ENCODE results near the gene PRICKLE4. TPM values are rescaled to one million over a fixed set of nuclear protein-coding genes. Genes with fewer than 3 reads are reported as not detected.

PRICKLE4 gene
- total and polyA plus RNA-seq, 2 experiments from 2014 or later = 9.3 to 22.5 TPM

DNA sequence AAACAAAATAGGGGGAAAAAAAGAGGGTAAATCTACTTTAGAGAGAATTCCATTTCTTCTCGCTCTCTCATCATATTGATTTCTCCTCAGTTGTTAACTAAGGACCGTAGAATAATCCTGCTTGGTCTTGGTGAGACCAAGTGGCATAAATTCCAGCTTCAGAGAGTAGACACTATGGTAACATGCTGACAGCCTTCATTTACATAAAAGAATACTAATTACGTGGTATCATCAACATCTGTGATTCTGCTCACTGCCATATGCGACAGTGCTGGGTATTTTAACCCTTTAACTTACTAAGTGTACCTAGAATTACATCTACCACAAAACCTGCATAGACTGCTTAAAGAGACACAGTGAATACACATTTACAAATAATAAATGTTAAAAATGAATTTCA lies 34.0 kb downstream of the PRICKLE4 start:
- H3K36me3 ChIP-seq = no peaks in the 10 kb centered on the region
- peaks cover 11% of the 10 kb centered on the region for H3K4me1 ChIP-seq (ENCODE audit: low read depth)
- no peaks in the 10 kb centered on the region for H3K27me3 ChIP-seq
- no peak overlapping the region for H3K4me3 ChIP-seq
- no peaks in the 10 kb centered on the region for H3K9me3 ChIP-seq (ENCODE audit: low read depth)
- no peak for DNase-seq (ENCODE audit: low read depth in 1 of 2, low spot score in 1 of 2)
- no peak for TF ChIP-seq CTCF (IDR thresholded peaks at IDR 0.05; ENCODE audit: low read depth, low read length)
- H3K27ac ChIP-seq = no peak overlapping the region

GRCh38 chr6:41815587-41815986 lies 35.0 kb downstream of the PRICKLE4 start:
- H3K4me1 ChIP-seq (ENCODE audit: low read depth) = peaks cover 11% of the 10 kb centered on the region
- H3K27me3 ChIP-seq = no peaks in the 10 kb centered on the region
- no peak overlapping the region for H3K4me3 ChIP-seq
- TF ChIP-seq CTCF (IDR thresholded peaks at IDR 0.05; ENCODE audit: low read depth, low read length) = no peak
- no peaks in the 10 kb centered on the region for H3K9me3 ChIP-seq (ENCODE audit: low read depth)
- H3K36me3 ChIP-seq = no peaks in the 10 kb centered on the region
- DNase-seq (ENCODE audit: low read depth in 1 of 2, low spot score in 1 of 2) = no peak
- H3K27ac ChIP-seq = peak overlapping the region; percentile 70

DNA sequence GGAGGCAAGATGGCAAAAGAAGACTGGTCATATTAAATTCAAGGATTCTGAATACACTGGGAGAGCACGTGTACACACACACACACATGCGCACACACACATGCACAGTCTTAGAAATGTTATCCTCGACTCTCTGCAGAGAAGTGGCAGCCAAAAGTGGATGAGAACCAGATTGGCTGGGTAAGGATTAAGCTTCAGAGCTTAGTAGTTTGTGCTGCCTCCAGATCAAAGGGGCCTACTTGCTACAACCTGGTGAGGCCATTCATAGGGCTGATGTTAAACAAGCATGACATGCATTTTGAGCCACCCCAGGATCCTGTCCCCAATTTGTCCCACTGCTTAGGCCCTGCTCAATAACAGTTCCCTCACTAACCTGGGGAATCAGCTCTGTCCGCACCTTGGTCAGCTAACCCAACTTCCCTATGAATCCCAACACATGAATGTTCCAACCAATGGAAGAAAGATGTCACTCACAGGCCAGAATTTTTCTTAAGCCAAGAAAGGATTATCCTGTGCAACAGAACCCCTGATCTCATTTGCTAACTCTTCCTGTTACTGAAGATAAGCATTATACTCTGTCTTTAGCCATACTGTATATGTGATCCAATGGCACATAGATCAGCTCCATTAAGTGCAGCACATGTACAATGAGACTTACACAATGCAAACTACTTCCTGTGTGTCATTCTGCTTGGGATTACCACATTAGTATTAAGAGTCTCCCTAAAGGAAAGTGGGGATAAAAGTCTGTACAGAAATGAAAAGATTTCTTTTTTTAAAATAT lies 37.9 kb downstream of the PRICKLE4 start:
- no peak for TF ChIP-seq CTCF (IDR thresholded peaks at IDR 0.05; ENCODE audit: low read depth, low read length)
- Histone ChIP-seq H3K27me3 (no peaks in the 10 kb centered on the region), H3K4me1 (ENCODE audit: low read depth) (peaks cover 12% of the 10 kb centered on the region), H3K36me3 (no peaks in the 10 kb centered on the region), H3K27ac (peak overlapping the region; percentile 30), H3K4me3 (no peak overlapping the region), H3K9me3 (ENCODE audit: low read depth) (no peaks in the 10 kb centered on the region)
- DNase-seq (ENCODE audit: low read depth in 1 of 2, low spot score in 1 of 2) = peak; percentile 29 to 58

- TF ChIP-seq CTCF (IDR thresholded peaks at IDR 0.05; ENCODE audit: low read depth, low read length) = no peak
- no peaks in the 10 kb centered on the region for H3K36me3 ChIP-seq
- DNase-seq (ENCODE audit: low read depth in 1 of 2, low spot score in 1 of 2) = no peak
- peaks cover 11% of the 10 kb centered on the region for H3K4me1 ChIP-seq (ENCODE audit: low read depth)
- H3K27me3 ChIP-seq = no peaks in the 10 kb centered on the region
- H3K4me3 ChIP-seq = no peak overlapping the region
- no peak overlapping the region for H3K27ac ChIP-seq
- no peaks in the 10 kb centered on the region for H3K9me3 ChIP-seq (ENCODE audit: low read depth)
These were observed 40.7 kb downstream of the PRICKLE4 start for GRCh38 chr6:41821266-41821665.

GRCh38 chr6:41822021-41822420 lies 41.4 kb downstream of the PRICKLE4 start:
- H3K4me3 ChIP-seq = no peak overlapping the region
- TF ChIP-seq CTCF (IDR thresholded peaks at IDR 0.05; ENCODE audit: low read depth, low read length) = no peak
- DNase-seq (ENCODE audit: low read depth in 1 of 2, low spot score in 1 of 2) = no peak
- peaks cover 9% of the 10 kb centered on the region for H3K4me1 ChIP-seq (ENCODE audit: low read depth)
- no peaks in the 10 kb centered on the region for H3K9me3 ChIP-seq (ENCODE audit: low read depth)
- H3K27me3 ChIP-seq = no peaks in the 10 kb centered on the region
- H3K36me3 ChIP-seq = no peaks in the 10 kb centered on the region
- no peak overlapping the region for H3K27ac ChIP-seq
